NCI-H128 (cell line): Measurements from ENCODE around the gene FOXP2.

Experiments
- DNase-seq: peaks from one replicate; lab custom pipeline; 2025; ENCODE audit not compliant: unreplicated experiment; lab: John Stamatoyannopoulos, UW

Gene FOXP2

DNA sequence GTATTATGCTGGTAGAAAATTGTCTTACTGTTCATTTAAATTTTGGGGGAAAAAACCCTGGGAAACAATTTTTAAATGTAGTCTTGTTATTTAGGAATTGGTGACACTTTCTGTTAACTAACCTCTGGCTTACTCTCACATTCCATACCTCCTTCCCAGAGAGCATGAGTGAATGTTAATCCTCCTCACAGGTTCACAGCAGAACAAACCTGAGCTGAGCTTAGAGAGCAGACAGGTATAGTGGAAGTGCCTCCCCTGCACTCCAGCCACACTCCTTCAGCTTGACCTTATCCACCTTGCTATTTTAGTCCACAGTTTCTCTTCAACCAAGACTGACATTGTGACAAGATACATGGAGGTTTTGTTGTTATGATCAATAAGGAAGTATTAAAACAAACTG is 235.9 kb downstream of the FOXP2 start:
- no peak for DNase-seq

GRCh38 chr7:114652041-114652440 is 237.4 kb downstream of the FOXP2 start:
- no peak for DNase-seq

DNA sequence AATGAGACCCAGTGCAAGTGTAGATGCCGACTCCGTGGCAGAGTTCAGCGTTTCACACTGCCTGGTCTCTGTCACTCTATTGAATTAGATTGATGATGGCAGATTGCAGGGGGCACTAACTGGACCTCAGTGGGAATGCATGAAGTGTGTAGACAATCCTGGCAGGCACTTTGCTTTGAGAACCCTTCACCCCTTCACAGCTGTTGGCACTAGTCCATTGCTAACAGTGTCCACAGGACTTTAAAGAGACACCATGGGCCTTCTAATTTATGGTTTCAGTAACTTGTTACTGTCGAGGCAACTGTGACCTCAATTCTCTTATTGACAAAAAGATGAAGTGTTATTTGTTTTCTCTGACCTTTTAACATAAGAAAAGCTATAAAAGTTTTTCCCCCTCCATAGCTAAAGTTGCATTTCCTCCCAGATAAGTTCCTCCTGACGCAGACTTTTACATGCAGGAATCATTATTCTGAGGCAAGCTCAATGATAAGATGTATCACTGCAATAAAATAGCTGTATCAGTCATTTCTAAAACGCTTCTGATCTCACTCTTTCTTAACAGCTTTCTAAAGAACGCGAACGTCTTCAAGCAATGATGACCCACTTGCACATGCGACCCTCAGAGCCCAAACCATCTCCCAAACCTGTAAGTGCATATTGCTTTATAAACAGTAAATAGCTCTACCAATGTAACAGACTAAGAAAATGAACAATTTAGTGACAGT is 238.9 kb downstream of the FOXP2 start:
- DNase-seq, result no peak

DNA sequence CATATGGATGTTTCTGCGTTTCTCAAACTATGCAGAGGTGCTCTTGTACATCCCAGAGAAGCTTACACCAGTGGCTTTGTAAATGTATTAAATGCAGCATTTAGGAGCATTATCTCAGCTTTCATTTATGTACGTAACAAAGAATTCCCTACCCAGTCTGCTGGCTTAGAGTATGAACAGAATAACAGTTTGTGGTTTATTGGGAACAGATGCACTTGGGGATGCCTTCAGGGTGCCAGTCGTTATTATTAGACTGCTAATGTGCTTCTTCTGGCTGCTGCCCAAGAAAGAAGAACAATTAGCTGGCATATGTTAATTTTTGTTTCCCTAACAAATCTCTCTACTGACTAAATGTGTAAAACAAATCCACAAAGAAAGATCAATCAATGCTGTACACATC is 241.9 kb downstream of the FOXP2 start:
- DNase-seq, result no peak

- DNase-seq, result no peak
Observed at GRCh38 chr7:114657279-114657678, 242.7 kb downstream of the FOXP2 start.

DNA sequence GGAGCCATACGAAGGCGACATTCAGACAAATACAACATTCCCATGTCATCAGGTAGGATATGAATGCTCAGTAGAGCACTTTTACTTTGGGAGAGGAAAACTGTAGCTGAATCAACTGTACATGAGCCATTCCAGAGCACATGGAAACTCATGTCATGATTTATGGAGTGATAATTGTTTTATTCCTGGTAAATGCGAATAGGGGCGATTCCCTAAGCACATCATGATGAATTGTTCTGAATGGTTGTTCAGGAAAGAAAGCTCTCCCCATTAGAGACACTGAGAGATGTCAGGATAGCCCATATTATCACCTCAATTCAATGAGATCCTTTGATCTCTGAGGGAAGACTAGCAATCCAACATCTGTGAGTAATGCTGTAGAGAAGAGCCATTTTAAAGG is 243.6 kb downstream of the FOXP2 start:
- DNase-seq, result no peak

- DNase-seq, result no peak
Observed at GRCh38 chr7:114659409-114660125, 245.0 kb downstream of the FOXP2 start.

GRCh38 chr7:114660126-114660486 is 245.5 kb downstream of the FOXP2 start:
- no peak for DNase-seq

GRCh38 chr7:114660753-114661152 is 246.1 kb downstream of the FOXP2 start:
- DNase-seq, result no peak

- DNase-seq, result no peak
Observed at GRCh38 chr7:114662002-114662677, 247.5 kb downstream of the FOXP2 start.

- no peak for DNase-seq
Observed at GRCh38 chr7:114663502-114663901, 248.9 kb downstream of the FOXP2 start.

DNA sequence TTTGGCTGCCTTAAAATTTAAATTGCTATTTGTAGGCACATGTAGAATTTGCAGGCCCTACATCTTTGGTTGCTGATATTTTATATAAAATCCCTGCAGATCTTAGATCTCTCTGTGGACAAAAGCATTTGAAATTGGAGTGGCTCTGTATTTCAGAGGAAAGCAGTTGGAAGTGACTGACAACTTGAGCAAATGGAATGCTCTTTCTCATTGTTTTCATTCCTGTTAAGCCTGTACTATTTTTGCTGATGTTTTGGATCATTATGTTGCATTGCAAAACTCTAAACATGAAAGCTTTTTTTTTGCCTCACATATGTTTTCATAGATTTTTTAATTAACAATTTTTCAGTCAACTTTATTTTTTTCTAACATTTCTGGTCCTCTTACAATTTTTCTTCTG is 256.1 kb downstream of the FOXP2 start:
- DNase-seq, result no peak

DNA sequence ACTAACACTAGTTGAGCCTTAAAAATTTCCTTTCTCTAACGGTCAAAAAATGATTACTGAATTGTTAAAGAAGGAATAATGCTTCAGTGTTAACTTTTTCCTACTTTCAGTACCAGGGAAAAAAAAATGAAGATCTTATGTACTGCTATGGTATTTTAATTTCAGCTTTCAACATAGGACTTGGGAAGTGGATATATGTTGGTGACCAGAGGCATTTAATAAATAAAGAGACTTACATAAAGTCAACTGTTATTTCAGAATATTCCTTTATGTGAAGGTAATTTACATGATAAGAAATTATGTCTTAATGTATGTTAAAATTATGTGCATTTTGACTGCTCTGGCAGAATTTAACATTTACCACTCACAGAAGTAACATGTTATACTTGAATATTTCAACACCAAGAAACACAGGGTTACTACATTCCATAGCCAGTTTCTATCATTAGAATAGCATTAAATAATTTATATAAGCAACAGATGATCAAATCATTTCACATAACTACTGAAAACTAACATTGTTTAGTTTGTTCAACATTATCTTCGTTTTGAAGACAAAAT is 257.0 kb downstream of the FOXP2 start:
- no peak for DNase-seq

DNA sequence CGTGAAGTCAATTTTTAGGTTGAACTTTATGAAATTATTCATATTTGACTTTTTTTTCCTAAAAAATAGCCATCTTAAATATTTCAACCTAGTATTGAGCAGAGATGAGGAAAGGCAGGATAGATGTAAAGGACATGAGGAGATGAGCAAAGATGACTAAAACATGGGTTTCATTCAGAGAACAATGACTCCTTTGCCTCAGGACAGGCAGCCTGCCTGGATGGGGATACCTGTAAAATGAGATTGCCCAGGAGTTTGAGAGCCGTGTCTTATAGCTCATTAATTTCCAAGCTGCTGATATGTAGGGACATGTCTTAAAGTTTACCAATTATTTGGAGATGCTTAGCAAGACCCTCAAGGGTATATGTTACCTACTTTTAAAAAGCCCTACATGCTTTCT is 263.5 kb downstream of the FOXP2 start:
- no peak for DNase-seq

GRCh38 chr7:114687238-114687637 is 272.6 kb downstream of the FOXP2 start:
- DNase-seq, result no peak

DNA sequence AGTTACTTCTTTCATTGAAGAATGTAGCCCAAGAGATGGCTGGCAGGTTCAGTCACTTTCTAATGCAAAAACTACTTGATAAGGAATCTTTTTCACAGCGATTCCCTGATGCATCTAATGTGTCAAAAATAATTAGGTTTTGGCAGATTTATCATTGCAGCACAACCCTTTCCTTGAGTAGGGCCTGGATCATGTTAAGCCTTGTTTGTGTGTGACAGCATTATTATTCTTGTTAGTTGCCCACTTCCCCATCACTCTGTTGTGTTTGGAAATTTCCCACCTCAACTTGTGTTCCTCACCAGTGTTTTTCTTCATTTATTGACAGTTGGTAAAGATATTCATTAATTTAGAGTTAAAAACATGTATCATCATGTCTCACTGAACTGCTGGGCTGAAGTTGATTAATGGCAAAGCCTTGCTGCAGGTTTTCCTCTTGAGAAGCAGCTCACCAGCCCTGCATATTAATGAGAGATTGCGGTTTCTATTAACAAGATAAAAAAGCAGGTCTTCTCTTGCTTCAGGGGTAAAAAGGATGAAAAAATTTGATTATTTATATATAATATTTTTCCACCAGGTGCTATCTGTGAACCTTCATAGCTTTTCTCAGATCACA is 273.9 kb downstream of the FOXP2 start:
- no peak for DNase-seq

DNA sequence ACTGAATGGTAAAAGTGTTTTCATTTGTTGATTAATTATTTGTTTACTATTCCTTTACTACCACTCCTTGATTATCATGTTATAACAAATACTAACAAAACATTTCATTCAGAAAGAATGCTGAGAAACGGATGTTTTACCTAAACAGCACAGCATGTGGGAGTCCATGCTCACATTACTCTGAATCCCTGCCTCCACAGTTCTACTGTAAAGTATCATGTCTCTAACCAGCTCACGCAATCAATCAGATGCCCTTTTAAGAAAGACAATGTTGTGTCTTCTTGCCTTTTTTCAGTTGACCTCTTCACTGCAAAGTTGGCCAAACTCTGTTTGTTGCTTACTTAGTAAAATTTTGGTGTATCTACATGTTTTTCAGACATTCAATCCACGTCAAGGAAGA is 274.8 kb downstream of the FOXP2 start:
- no peak for DNase-seq

GRCh38 chr7:114691605-114692004 is 277.0 kb downstream of the FOXP2 start:
- DNase-seq, result no peak

DNA sequence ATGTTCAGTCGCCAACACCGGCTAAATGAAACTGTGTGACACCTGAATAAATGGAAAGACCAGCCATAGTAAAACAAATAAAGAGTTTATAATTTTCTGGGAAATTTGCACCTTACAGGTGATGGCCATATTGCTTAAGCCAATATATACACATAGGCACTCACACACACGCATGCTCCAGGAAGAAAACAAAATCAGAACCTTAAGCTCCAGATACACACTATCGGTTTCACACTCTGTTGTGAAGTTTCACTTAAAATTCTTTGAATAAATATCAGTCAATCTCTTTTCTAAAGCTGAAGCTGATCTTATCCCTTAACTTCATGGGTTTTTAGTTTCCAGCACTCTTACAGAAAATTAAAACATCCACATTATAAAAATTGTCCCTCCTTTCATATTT is 280.6 kb downstream of the FOXP2 start:
- DNase-seq, result no peak

GRCh38 chr7:114700247-114700928 is 285.8 kb downstream of the FOXP2 start:
- DNase-seq, result no peak

GRCh38 chr7:114703677-114704076 is 289.1 kb downstream of the FOXP2 start:
- no peak for DNase-seq
